Tibial nerve (tissue), 4 donors: ENCODE results near the gene SPINDOC.

Experiments used
- CTCF ChIP-seq, 5 experiments: fragments of 200-600 bp in 3 of 5; fragments of 450-650 bp in 2 of 5; sonication (generic) in 3 of 5; IDR thresholded peaks; one replicate each; pipeline ENCODE4 v1.5.1; 2016 to 2019; ENCODE audit warnings: antibody characterized with exemption in 5 of 5, mild to moderate bottlenecking in 3 of 5, moderate library complexity in 2 of 5
- EP300 ChIP-seq, 2 donors: sonication (generic); formaldehyde crosslinking; IDR thresholded peaks; one replicate each; pipeline ENCODE4 v1.6.1; 2017; ENCODE audit warnings: antibody characterized with exemption in 2 of 2, mild to moderate bottlenecking in 1 of 2
- POLR2A ChIP-seq, 2 donors: fragments of 450-650 bp; IDR thresholded peaks; one replicate each; pipeline ENCODE4 v1.6.1; 2017; ENCODE audit warnings: antibody characterized with exemption in 2 of 2, mild to moderate bottlenecking in 2 of 2, moderate library complexity in 2 of 2

GRCh38 chr11:63814383-63814736, 1.1 kb downstream of the SPINDOC start:
- TF ChIP-seq POLR2A (IDR thresholded peaks at IDR 0.05) (no peak), CTCF (IDR thresholded peaks at IDR 0.05) (no peak), EP300 (IDR thresholded peaks at IDR 0.05) (no peak)
